Heart right ventricle (tissue), 16 donors: ENCODE measurements around the gene ANKRD2. TPM values are rescaled to one million over a fixed set of nuclear protein-coding genes. Genes with fewer than 3 reads are reported as not detected.

Experiments
- ATAC-seq, 8 donors: fragments of 200-7000 bp; cut with Tn5 transposase; one replicate each; pipeline ENCODE4 v1.9.1; 2020; ENCODE audit warnings: mild to moderate bottlenecking in 8 of 8, moderate library complexity in 8 of 8, moderate number of reproducible peaks in 1 of 8
- DNase-seq, 2 donors: peaks; one replicate each; pipeline ENCODE4 v3.0.0-alpha.2; 2020
- H3K27ac ChIP-seq, 10 donors: fragments of 200-600 bp; sonication (generic) in 2 of 10; one replicate each; pipeline versions ENCODE4 v1.5.0 to v1.8.0; 2020 to 2022; ENCODE audit warnings: mild to moderate bottlenecking in 3 of 10
- H3K27me3 ChIP-seq, 7 donors: fragments of 200-600 bp; one replicate each; pipeline ENCODE4 v1.8.0; 2021 to 2022; ENCODE audit warnings: mild to moderate bottlenecking in 2 of 7
- H3K36me3 ChIP-seq, 9 donors: fragments of 200-600 bp; sonication (generic) in 1 of 9; one replicate each; pipeline versions ENCODE4 v1.5.0 to v1.8.0; 2020 to 2022; ENCODE audit warnings: mild to moderate bottlenecking in 2 of 9
- H3K4me1 ChIP-seq, 9 donors: fragments of 200-600 bp; sonication (generic) in 1 of 9; one replicate each; pipeline versions ENCODE4 v1.5.0 to v1.8.0; 2020 to 2022; ENCODE audit warnings: mild to moderate bottlenecking in 4 of 9
- H3K4me3 ChIP-seq, 10 donors: fragments of 200-600 bp; sonication (generic) in 2 of 10; one replicate each; pipeline versions ENCODE4 v1.5.0 to v1.8.0; 2020 to 2022; ENCODE audit warnings: mild to moderate bottlenecking in 7 of 10, moderate library complexity in 2 of 10
- H3K9me3 ChIP-seq, 11 donors: fragments of 200-600 bp in 10 of 11; sonication (generic) in 2 of 11; one replicate each; pipeline versions ENCODE4 v1.5.0 to v1.8.0; 2013 to 2022; ENCODE audit warnings: mild to moderate bottlenecking in 2 of 11, control low read depth in 1 of 11, moderate library complexity in 1 of 11
- WGBS, 2 donors: extraction: QIAGEN DNeasy Blood & Tissue Kit; methylation state at CpG; one replicate each; pipeline ENCODE4 v1.1.7; 2013; ENCODE audit warnings: inconsistent platforms in 1 of 2; 5-methylcytosine and 5-hydroxymethylcytosine counted together
- intact Hi-C, 10 donors: fragments of 100-400 bp; cut with DNase I; formaldehyde crosslinking; loops; one replicate each; pipeline versions ENCODE4 v1.11.1 to v1.14.2; 2022
- polyA plus RNA-seq, 2 donors: library from polyadenylated mRNA; stranded (reverse); fragments of 200-250 nt; gene quantifications; one replicate each; pipeline ENCODE4 v1.2.3, GENCODE V29; 2013
- total RNA-seq, 10 donors: library from RNA; stranded (reverse); fragmentation: NEBNext Ultra II Directional in 3 of 10; extraction: Animal tissue kit (Norgen Biotek cat#: 25700) in 3 of 10; gene quantifications; one replicate each; pipeline versions ENCODE4 v1.2.1 to v1.2.4, GENCODE V29; 2021 to 2023
- TF ChIP-seq, protein P1 (sequence below), 9 donors: fragments of 200-600 bp; sonication (generic) in 2 of 9; IDR thresholded peaks; one replicate each; pipeline versions ENCODE4 v1.5.0 to v1.8.0; 2021 to 2022; ENCODE audit warnings: antibody characterized with exemption in 9 of 9, mild to moderate bottlenecking in 5 of 9, moderate library complexity in 1 of 9
- donor health status: Arrhythmogenic right ventricular cardiomyopathy.
- donor health status: ischemic (EF 13 %, LVEDD 7.1; RV severe dilation, severe dysfunction).
- donor health status: healthy with polysubstance abuse.
- donor health status: DM: no; HTN: yes; CAD: no.
- donor health status: DM: no; HTN: no; CAD: no.
- donor health status: ischemic (EF 25% LVEDD 6.9; RV normal size, moderate dysfunction).
- donor health status: ischemic (EF 25% LVEDD 5.7; RV mildly dilated, moderate dysfunction).
- donor health status: healthy.
- donor health status: DM: yes; HTN: yes; CAD: no.
- donor health status: Ischemic cardiomyopathy.
- donor health status: ischemic (EF 35%, LVEDD 5.7; RV mildly dilated, moderate dysfunction).
- donor health status: nonischemic (EF 11% LVEDD 7.7; RV severe dilation, severe dysfunction).
- donor health status: DM: yes; HTN: yes; CAD: no.
- donor health status: PGD.
- donor health status: ischemic (EF 29% LVEDD 5.4; RV normal size, mild dysfunction).
- donor health status: nonischemic (EF 23%, LVEDD 6.1; RV moderate dilation, normal function).

The ANKRD2 gene
- total and polyA plus RNA-seq, 12 donors, result 46.3 to 395 (median 167) TPM

GRCh38 chr10:97598407-97599271, 26.1 kb downstream of the ANKRD2 start:
- Histone ChIP-seq H3K9me3 (no peaks in the 10 kb centered on the region), H3K4me1 (peaks cover 5 to 54% (median 24%) of the 10 kb centered on the region in 9 donors)
- TF ChIP-seq, protein P1, sequence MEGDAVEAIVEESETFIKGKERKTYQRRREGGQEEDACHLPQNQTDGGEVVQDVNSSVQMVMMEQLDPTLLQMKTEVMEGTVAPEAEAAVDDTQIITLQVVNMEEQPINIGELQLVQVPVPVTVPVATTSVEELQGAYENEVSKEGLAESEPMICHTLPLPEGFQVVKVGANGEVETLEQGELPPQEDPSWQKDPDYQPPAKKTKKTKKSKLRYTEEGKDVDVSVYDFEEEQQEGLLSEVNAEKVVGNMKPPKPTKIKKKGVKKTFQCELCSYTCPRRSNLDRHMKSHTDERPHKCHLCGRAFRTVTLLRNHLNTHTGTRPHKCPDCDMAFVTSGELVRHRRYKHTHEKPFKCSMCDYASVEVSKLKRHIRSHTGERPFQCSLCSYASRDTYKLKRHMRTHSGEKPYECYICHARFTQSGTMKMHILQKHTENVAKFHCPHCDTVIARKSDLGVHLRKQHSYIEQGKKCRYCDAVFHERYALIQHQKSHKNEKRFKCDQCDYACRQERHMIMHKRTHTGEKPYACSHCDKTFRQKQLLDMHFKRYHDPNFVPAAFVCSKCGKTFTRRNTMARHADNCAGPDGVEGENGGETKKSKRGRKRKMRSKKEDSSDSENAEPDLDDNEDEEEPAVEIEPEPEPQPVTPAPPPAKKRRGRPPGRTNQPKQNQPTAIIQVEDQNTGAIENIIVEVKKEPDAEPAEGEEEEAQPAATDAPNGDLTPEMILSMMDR (IDR thresholded peaks at IDR 0.05), result no peak

GRCh38 chr10:97599272-97599619, 26.7 kb downstream of the ANKRD2 start:
- DNase-seq (no peak), ATAC-seq (no peak)
- Histone ChIP-seq H3K4me3 (no peak overlapping the region), H3K36me3 (no peaks in the 10 kb centered on the region), H3K27ac (peak overlapping the region in 5 of 10 donors; percentile 15 to 99 (median 93)), H3K9me3 (no peaks in the 10 kb centered on the region), H3K4me1 (peaks cover 5 to 51% (median 23%) of the 10 kb centered on the region in 9 donors), H3K27me3 (no peaks in the 10 kb centered on the region)
- intact Hi-C loops, result no loop called here
- 86 to 89% methylated on average over 6 of the region's 6 CpGs for WGBS, 2 donors
- TF ChIP-seq, protein P1 (IDR thresholded peaks at IDR 0.05), result no peak

More at GRCh38 chr10:97598407-97599271, 26.1 kb downstream of the ANKRD2 start:
- Histone ChIP-seq H3K4me3 (no peak overlapping the region), H3K27me3 (no peaks in the 10 kb centered on the region), H3K27ac (peak overlapping the region in 5 of 10 donors; percentile 15 to 99 (median 96)), H3K36me3 (no peaks in the 10 kb centered on the region)
- 93 to 94% methylated on average over 19 of the region's 19 CpGs for WGBS, 2 donors
- DNase-seq (no peak), ATAC-seq (no peak)
- intact Hi-C loops, result no loop called here

- ATAC-seq, result no peak
- no peaks in the 10 kb centered on the region for H3K9me3 ChIP-seq
- no peaks in the 10 kb centered on the region for H3K36me3 ChIP-seq
- DNase-seq, result no peak
- H3K27ac ChIP-seq, result peak overlapping the region in 8 of 10 donors; percentile 37 to 99 (median 72)
- 69 to 91% methylated on average over 1 of the region's 1 CpG for WGBS, 2 donors
- intact Hi-C loops, result no loop called here
- peaks cover 5 to 44% (median 21%) of the 10 kb centered on the region in 9 donors for H3K4me1 ChIP-seq
- no peaks in the 10 kb centered on the region for H3K27me3 ChIP-seq
- TF ChIP-seq, protein P1 (IDR thresholded peaks at IDR 0.05), result no peak
- H3K4me3 ChIP-seq, result no peak overlapping the region
These were observed 28.0 kb downstream of the ANKRD2 start for GRCh38 chr10:97600616-97601015.

GRCh38 chr10:97601268-97602215, 29.0 kb downstream of the ANKRD2 start:
- H3K4me1 ChIP-seq, result peaks cover 0 to 35% (median 12%) of the 10 kb centered on the region in 9 donors

More at GRCh38 chr10:97601268-97602215, 29.0 kb downstream of the ANKRD2 start:
- Histone ChIP-seq H3K27ac (peak overlapping the region in 9 of 10 donors; percentile 37 to 99 (median 65)), H3K27me3 (no peaks in the 10 kb centered on the region), H3K9me3 (no peaks in the 10 kb centered on the region), H3K4me3 (no peak overlapping the region), H3K36me3 (no peaks in the 10 kb centered on the region)
- peak in 7 of 8 donors; percentile 57 to 91 (median 72) for ATAC-seq
- TF ChIP-seq, protein P1 (IDR thresholded peaks at IDR 0.05), result no peak
- WGBS, 2 donors, result 72 to 74% methylated on average over 21 of the region's 21 CpGs
- DNase-seq, result peak; percentile 29 to 44
- intact Hi-C loops, result no loop called here
